ENCODE data around the gene RANBP2.

DNA sequence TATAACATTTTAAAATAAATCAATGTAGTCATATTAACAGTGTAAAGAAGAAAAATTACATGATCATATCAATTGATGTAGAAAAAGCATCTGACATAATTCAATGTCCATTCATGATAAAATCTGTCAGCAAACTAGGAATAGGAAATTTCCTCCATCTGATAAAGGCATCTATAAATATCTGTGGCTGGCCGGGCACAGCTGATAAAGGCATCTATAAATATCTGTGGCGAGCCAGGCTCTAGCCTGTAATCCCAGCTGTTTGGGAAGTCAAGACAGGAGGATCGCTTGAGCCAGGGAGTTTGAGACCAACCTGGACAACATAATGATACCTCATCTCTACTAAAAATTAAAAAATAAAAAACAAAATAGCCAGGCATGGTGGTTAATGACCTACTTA lies 18.1 kb upstream of the RANBP2 start:
- TF ChIP-seq CTCF (IDR thresholded peaks at IDR 0.05; ENCODE audit: low read depth, low read length) (no peak), EZH2phosphoT487 (IDR thresholded peaks at IDR 0.05; ENCODE audit: low read depth) (no peak)

Measured in OCI-LY3 (cell line).